Hippocampal formation (tissue), 2 donors: ENCODE results near the gene BEAN1.

Experiments
- DNase-seq, 2 donors: peaks; one replicate each; lab custom pipeline; 2025; lab: John Stamatoyannopoulos, UW

The BEAN1 gene

GRCh38 chr16:66395806-66396555 is 31.1 kb upstream of the BEAN1 start:
- no peak for DNase-seq

GRCh38 chr16:66397736-66398433 is 29.2 kb upstream of the BEAN1 start:
- DNase-seq: no peak

GRCh38 chr16:66399031-66399430 is 28.1 kb upstream of the BEAN1 start:
- no peak for DNase-seq

- no peak for DNase-seq
Measured at GRCh38 chr16:66399930-66400329, 27.2 kb upstream of the BEAN1 start.

GRCh38 chr16:66400503-66401380 is 26.4 kb upstream of the BEAN1 start:
- no peak for DNase-seq

GRCh38 chr16:66401610-66402009 is 25.5 kb upstream of the BEAN1 start:
- DNase-seq: no peak

- DNase-seq: no peak
Measured at GRCh38 chr16:66402166-66402565, 24.9 kb upstream of the BEAN1 start.

- no peak for DNase-seq
Measured at GRCh38 chr16:66402591-66403230, 24.4 kb upstream of the BEAN1 start.

GRCh38 chr16:66403531-66404145 is 23.5 kb upstream of the BEAN1 start:
- no peak for DNase-seq

- no peak for DNase-seq
Measured at GRCh38 chr16:66405057-66405783, 21.9 kb upstream of the BEAN1 start.

GRCh38 chr16:66406534-66407221 is 20.4 kb upstream of the BEAN1 start:
- peak; percentile 69 to 77 for DNase-seq

- peak in 1 of 2 donors; percentile 1 for DNase-seq
Measured at GRCh38 chr16:66408163-66409048, 18.7 kb upstream of the BEAN1 start.

- no peak for DNase-seq
Measured at GRCh38 chr16:66409156-66409555, 17.9 kb upstream of the BEAN1 start.

- no peak for DNase-seq
Measured at GRCh38 chr16:66412182-66412581, 14.9 kb upstream of the BEAN1 start.

GRCh38 chr16:66414891-66415290 is 12.2 kb upstream of the BEAN1 start:
- DNase-seq: no peak

- no peak for DNase-seq
Measured at GRCh38 chr16:66416136-66416535, 11.0 kb upstream of the BEAN1 start.

- DNase-seq: no peak
Measured at GRCh38 chr16:66416939-66417700, 10.0 kb upstream of the BEAN1 start.

- DNase-seq: no peak
Measured at GRCh38 chr16:66418165-66418962, 8.7 kb upstream of the BEAN1 start.
